KMS-11 (cell line): ENCODE data around the gene SOCS3.

Source experiments
- H2AFZ ChIP-seq: fragments of 200-600 bp; sonication (generic); 2 replicates; pipeline ENCODE4 v1.6.1; 2016; ENCODE audit warnings: antibody characterized with exemption, mixed run types, low read depth
- H3K27ac ChIP-seq: fragments of 200-600 bp; sonication (generic); 2 replicates; pipeline ENCODE4 v1.6.1; 2016; ENCODE audit warnings: mild to moderate bottlenecking, mixed run types
- H3K27me3 ChIP-seq: fragments of 200-600 bp; sonication (generic); 2 replicates; pipeline ENCODE4 v1.6.1; 2017; ENCODE audit warnings: mild to moderate bottlenecking, low read depth, mixed run types, moderate library complexity; ENCODE audit not compliant: insufficient read depth
- H3K36me3 ChIP-seq: fragments of 200-600 bp; sonication (generic); 2 replicates; pipeline ENCODE4 v1.6.1; 2017; ENCODE audit warnings: mild to moderate bottlenecking, mixed run types; ENCODE audit not compliant: insufficient read depth
- H3K4me1 ChIP-seq: fragments of 200-600 bp; sonication (generic); 2 replicates; pipeline ENCODE4 v1.6.1; 2016; ENCODE audit warnings: mild to moderate bottlenecking, low read depth, mixed run types; ENCODE audit not compliant: poor library complexity, severe bottlenecking
- H3K4me2 ChIP-seq: fragments of 200-600 bp; sonication (generic); 2 replicates; pipeline ENCODE4 v1.7.0; 2016; ENCODE audit warnings: mild to moderate bottlenecking, mixed run types
- H3K4me3 ChIP-seq: fragments of 200-600 bp; sonication (generic); IDR thresholded peaks from 2 replicates; pipeline ENCODE4 v1.6.1; 2017; ENCODE audit warnings: low read depth, low read length, mixed read lengths; ENCODE audit not compliant: insufficient read depth
- H3K79me2 ChIP-seq: fragments of 200-600 bp; sonication (generic); 2 replicates; pipeline ENCODE4 v1.6.1; 2016; ENCODE audit warnings: low read depth, mixed run types; ENCODE audit not compliant: insufficient read depth
- H3K9ac ChIP-seq: fragments of 200-600 bp; sonication (generic); 2 replicates; pipeline ENCODE4 v1.6.1; 2016; ENCODE audit warnings: mild to moderate bottlenecking, mixed run types
- H4K20me1 ChIP-seq: fragments of 200-600 bp; sonication (generic); 2 replicates; pipeline ENCODE4 v1.6.1; 2016; ENCODE audit warnings: mild to moderate bottlenecking, mixed run types; ENCODE audit not compliant: insufficient read depth
- TF ChIP-seq, protein P1 (sequence below): fragments of 200-600 bp; sonication (generic); conservative IDR thresholded peaks from 2 replicates; pipeline ENCODE4 v1.6.1; 2017; ENCODE audit warnings: low read depth, mild to moderate bottlenecking, antibody characterized with exemption, low read length, moderate library complexity, mixed read lengths

The SOCS3 gene

DNA sequence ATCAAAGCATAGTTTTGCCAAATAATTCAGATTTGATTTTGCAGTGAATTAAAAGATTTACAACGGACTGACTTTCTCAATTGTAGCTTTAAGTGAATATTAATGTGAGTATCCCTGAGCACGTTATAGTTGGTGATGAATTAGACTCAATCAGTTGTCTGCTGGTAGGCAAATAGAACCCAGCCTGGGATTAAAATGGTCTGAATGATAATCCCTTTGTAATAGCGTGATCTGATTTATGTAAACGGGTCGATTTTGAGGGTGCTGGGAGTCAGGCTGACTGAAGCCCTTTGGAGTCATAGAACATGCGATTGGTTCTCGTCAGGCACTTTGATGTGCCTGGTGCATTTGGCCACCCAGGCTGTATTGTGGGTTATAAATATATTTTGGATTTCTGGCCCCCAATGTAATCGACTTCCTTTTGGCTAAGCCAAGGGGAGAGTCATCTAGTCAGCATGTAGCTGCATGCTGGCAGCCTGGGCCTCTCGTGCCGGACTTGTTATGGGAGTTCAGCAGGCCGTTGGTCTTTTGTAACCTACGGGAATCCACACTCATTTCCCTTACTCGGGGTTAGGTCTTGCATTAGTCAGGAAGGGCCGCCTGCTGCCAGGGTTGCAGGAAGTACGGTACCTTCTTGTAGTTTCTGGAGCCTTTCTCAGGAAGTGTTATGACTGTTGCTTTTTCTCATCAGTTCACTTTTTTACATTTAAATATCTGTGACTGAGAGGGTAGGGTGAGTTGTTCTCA is 24.0 kb upstream of the SOCS3 start:
- H2AFZ ChIP-seq, result no peak overlapping the region
- peak overlapping the region; percentile 1; the same call in 1 of the 2 replicates for H3K27ac ChIP-seq
- H4K20me1 ChIP-seq, result peaks cover 18% of the 10 kb centered on the region
- H3K79me2 ChIP-seq, result peaks cover 100% of the 10 kb centered on the region
- H3K36me3 ChIP-seq, result no peaks in the 10 kb centered on the region
- H3K9ac ChIP-seq, result no peak overlapping the region
- H3K4me3 ChIP-seq, result no peak overlapping the region
- H3K4me1 ChIP-seq, result peaks cover 74% of the 10 kb centered on the region
- TF ChIP-seq, protein P1, sequence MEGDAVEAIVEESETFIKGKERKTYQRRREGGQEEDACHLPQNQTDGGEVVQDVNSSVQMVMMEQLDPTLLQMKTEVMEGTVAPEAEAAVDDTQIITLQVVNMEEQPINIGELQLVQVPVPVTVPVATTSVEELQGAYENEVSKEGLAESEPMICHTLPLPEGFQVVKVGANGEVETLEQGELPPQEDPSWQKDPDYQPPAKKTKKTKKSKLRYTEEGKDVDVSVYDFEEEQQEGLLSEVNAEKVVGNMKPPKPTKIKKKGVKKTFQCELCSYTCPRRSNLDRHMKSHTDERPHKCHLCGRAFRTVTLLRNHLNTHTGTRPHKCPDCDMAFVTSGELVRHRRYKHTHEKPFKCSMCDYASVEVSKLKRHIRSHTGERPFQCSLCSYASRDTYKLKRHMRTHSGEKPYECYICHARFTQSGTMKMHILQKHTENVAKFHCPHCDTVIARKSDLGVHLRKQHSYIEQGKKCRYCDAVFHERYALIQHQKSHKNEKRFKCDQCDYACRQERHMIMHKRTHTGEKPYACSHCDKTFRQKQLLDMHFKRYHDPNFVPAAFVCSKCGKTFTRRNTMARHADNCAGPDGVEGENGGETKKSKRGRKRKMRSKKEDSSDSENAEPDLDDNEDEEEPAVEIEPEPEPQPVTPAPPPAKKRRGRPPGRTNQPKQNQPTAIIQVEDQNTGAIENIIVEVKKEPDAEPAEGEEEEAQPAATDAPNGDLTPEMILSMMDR, result no peak
- peak overlapping the region; percentile 76; the same call in 1 of the 2 replicates for H3K4me2 ChIP-seq
- H3K27me3 ChIP-seq, result no peaks in the 10 kb centered on the region

DNA sequence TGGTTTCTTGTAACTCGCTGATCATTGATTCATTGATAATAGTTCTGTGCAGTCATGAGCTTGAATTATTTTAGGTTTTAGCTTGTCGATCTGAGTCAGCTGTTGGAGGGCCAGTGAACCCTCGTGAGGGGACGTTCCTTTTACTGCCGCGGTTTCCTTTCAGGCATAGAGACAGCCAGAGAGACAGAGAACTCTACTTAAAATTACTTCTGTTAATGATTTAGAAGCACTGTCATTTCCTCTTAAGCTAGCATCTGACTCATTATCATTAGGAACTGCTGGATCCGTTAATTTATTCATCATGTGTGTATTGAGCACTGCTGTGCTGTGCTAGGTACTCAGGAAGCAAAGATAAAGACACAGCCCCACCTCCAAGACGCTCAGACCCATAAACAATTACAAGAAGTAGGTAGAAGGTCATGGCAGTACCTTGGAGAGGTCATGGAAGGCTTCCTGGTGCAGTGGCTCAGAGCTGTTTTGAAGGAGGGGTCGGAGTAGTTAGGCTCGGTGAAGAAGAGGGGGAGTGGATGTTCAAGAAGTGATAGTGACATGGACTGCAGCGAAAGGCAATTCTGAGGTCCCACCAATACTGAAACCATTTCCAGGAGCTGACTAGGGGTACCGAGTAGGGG is 21.8 kb upstream of the SOCS3 start:
- H3K36me3 ChIP-seq, result no peaks in the 10 kb centered on the region
- H3K9ac ChIP-seq, result no peak overlapping the region
- H3K27ac ChIP-seq, result no peak overlapping the region
- TF ChIP-seq, protein P1, result no peak
- no peak overlapping the region for H3K4me3 ChIP-seq
- H3K4me1 ChIP-seq, result peaks cover 80% of the 10 kb centered on the region
- no peaks in the 10 kb centered on the region for H3K27me3 ChIP-seq
- no peak overlapping the region; the same call in 1 of the 2 replicates for H3K4me2 ChIP-seq
- H3K79me2 ChIP-seq, result peaks cover 85% of the 10 kb centered on the region
- peaks cover 18% of the 10 kb centered on the region for H4K20me1 ChIP-seq
- no peak overlapping the region for H2AFZ ChIP-seq

DNA sequence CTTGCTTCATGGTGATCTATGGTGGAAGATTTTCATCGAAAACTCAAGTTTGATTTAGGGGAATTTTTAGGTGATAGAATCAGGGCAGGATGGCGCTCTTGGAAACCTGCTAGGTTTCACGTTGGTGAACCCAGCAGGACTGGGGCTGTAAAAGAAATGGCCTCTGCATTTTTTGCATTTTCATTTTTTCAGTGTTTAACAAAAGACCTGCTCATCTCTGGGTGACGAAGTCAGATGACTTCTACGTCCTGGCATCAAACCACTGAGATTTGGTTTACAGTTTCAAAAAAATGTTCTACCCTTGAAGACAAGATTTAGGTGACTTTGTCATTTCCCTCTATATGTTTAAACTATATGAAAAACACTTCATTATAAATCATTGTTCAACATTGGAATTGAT is 20.5 kb upstream of the SOCS3 start:
- Histone ChIP-seq H3K4me3 (no peak overlapping the region), H3K9ac (no peak overlapping the region), H4K20me1 (peaks cover 6% of the 10 kb centered on the region; the same call in 1 of the 2 replicates), H3K79me2 (peaks cover 72% of the 10 kb centered on the region), H3K27ac (no peak overlapping the region), H3K4me1 (peaks cover 68% of the 10 kb centered on the region), H3K36me3 (no peaks in the 10 kb centered on the region), H2AFZ (no peak overlapping the region), H3K27me3 (no peaks in the 10 kb centered on the region), H3K4me2 (no peak overlapping the region; the same call in 1 of the 2 replicates)
- TF ChIP-seq, protein P1, result no peak

GRCh38 chr17:78379131-78379491 is 19.2 kb upstream of the SOCS3 start:
- Histone ChIP-seq H3K4me1 (peaks cover 55% of the 10 kb centered on the region), H3K9ac (peak overlapping the region; percentile 76), H2AFZ (peak overlapping the region; percentile 97; the same call in 1 of the 2 replicates), H3K27me3 (no peaks in the 10 kb centered on the region), H3K4me3 (no peak overlapping the region), H3K4me2 (peak overlapping the region; percentile 100), H4K20me1 (no peaks in the 10 kb centered on the region), H3K79me2 (peaks cover 59% of the 10 kb centered on the region), H3K36me3 (no peaks in the 10 kb centered on the region), H3K27ac (peak overlapping the region; percentile 26)
- TF ChIP-seq, protein P1, result no peak
